ENCODE measurements around the gene DGCR8. TPM values are rescaled to one million over a fixed set of nuclear protein-coding genes. Genes with fewer than 3 reads are reported as not detected.

Gene DGCR8
- total RNA-seq, 1 donor from 2014 or later = 29.5 TPM

- peaks cover 6% of the 10 kb centered on the region for H3K36me3 ChIP-seq
- no peaks in the 10 kb centered on the region for H3K9me3 ChIP-seq
- no peak for TF ChIP-seq CTCF (IDR thresholded peaks at IDR 0.05)
- peak; percentile 30 to 32 for ATAC-seq
- H3K4me1 ChIP-seq = peaks cover 52% of the 10 kb centered on the region
- DNase-seq = peak; percentile 79
- no peaks in the 10 kb centered on the region for H3K27me3 ChIP-seq (ENCODE audit: low read depth)
- intact Hi-C loops (cut with DNase I) = no loop called here
- H3K4me3 ChIP-seq = peak overlapping the region; percentile 93
- peak overlapping the region; percentile 82 for H3K27ac ChIP-seq
These were observed 52.0 kb downstream of the DGCR8 start for GRCh38 chr22:20131859-20132685.

GRCh38 chr22:20132686-20133246 lies 52.7 kb downstream of the DGCR8 start:
- no peaks in the 10 kb centered on the region for H3K27me3 ChIP-seq (ENCODE audit: low read depth)
- H3K27ac ChIP-seq = peak overlapping the region; percentile 82
- peaks cover 59% of the 10 kb centered on the region for H3K4me1 ChIP-seq
- no peaks in the 10 kb centered on the region for H3K9me3 ChIP-seq
- H3K36me3 ChIP-seq = no peaks in the 10 kb centered on the region
- intact Hi-C loops (cut with DNase I) = no loop called here
- no peak for TF ChIP-seq CTCF (IDR thresholded peaks at IDR 0.05)
- H3K4me3 ChIP-seq = peak overlapping the region; percentile 93
- ATAC-seq = no peak
- no peak for DNase-seq

GRCh38 chr22:20133930-20134549 lies 54.0 kb downstream of the DGCR8 start:
- Histone ChIP-seq H3K36me3 (no peaks in the 10 kb centered on the region), H3K9me3 (no peaks in the 10 kb centered on the region), H3K27ac (no peak overlapping the region), H3K4me1 (peaks cover 65% of the 10 kb centered on the region), H3K4me3 (no peak overlapping the region), H3K27me3 (ENCODE audit: low read depth) (no peaks in the 10 kb centered on the region)
- no peak for TF ChIP-seq CTCF (IDR thresholded peaks at IDR 0.05)
- DNase-seq (no peak), ATAC-seq (no peak)
- intact Hi-C loops (cut with DNase I) = no loop called here

GRCh38 chr22:20135265-20135664 lies 55.2 kb downstream of the DGCR8 start:
- peaks cover 9% of the 10 kb centered on the region for H3K36me3 ChIP-seq
- ATAC-seq (no peak), DNase-seq (no peak)
- H3K4me1 ChIP-seq = peaks cover 65% of the 10 kb centered on the region
- H3K27me3 ChIP-seq (ENCODE audit: low read depth) = no peaks in the 10 kb centered on the region
- H3K9me3 ChIP-seq = no peaks in the 10 kb centered on the region
- no peak overlapping the region for H3K27ac ChIP-seq
- intact Hi-C loops (cut with DNase I) = no loop called here
- H3K4me3 ChIP-seq = no peak overlapping the region
- no peak for TF ChIP-seq CTCF (IDR thresholded peaks at IDR 0.05)

GRCh38 chr22:20135806-20136602 lies 56.0 kb downstream of the DGCR8 start:
- DNase-seq (no peak), ATAC-seq (no peak)
- Histone ChIP-seq H3K4me1 (peaks cover 59% of the 10 kb centered on the region), H3K9me3 (no peaks in the 10 kb centered on the region), H3K27me3 (ENCODE audit: low read depth) (no peaks in the 10 kb centered on the region), H3K36me3 (peaks cover 15% of the 10 kb centered on the region), H3K4me3 (no peak overlapping the region), H3K27ac (no peak overlapping the region)
- intact Hi-C loops (cut with DNase I) = no loop called here
- no peak for TF ChIP-seq CTCF (IDR thresholded peaks at IDR 0.05)
